ENCODE results near the gene LDLRAD4.

GRCh38 chr18:13339653-13340052, 121.1 kb downstream of the LDLRAD4 start:
- TF ChIP-seq CTCF (IDR thresholded peaks at IDR 0.05; ENCODE audit: insufficient read depth, low read length, poor library complexity, severe bottlenecking) (no peak), EZH2phosphoT487 (conservative IDR thresholded peaks at IDR 0.05; ENCODE audit: low read length) (no peak)

Data from SU-DHL-6 (cell line).